Measurements from ENCODE around the gene TAF7L.

GRCh38 chrX:101263766-101264165, 27.4 kb downstream of the TAF7L start:
- TF ChIP-seq POLR2A (IDR thresholded peaks at IDR 0.05) = no peak
- no peak for TF ChIP-seq CTCF (IDR thresholded peaks at IDR 0.05)
- TF ChIP-seq POLR2AphosphoS5 (IDR thresholded peaks at IDR 0.05) = no peak
- no peak for TF ChIP-seq EP300 (IDR thresholded peaks at IDR 0.05)
